Neural crest cell (in vitro differentiated cells): ENCODE results near the gene UFSP2. TPM values are rescaled to one million over a fixed set of nuclear protein-coding genes. Genes with fewer than 3 reads are reported as not detected.
A peak's percentile ranks its signal among the peaks of the same experiment; 100 is the strongest.

Experiments
- DNase-seq: peaks from one replicate; pipeline ENCODE4 v3.0.0; 2021; ENCODE audit warnings: low read depth, mixed read lengths, low spot score
- H3K27ac Mint-ChIP-seq: one replicate; pipeline ENCODE4 v1.8.0; 2021; ENCODE audit warnings: mild to moderate bottlenecking, mixed read lengths; ENCODE audit not compliant: unreplicated experiment
- H3K27me3 Mint-ChIP-seq: 2 replicates; pipeline ENCODE4 v1.8.0; 2021; ENCODE audit warnings: low read depth, mild to moderate bottlenecking, mixed read lengths
- H3K36me3 Mint-ChIP-seq: 2 replicates; pipeline ENCODE4 v1.8.0; 2021; ENCODE audit warnings: low read depth, mild to moderate bottlenecking, mixed read lengths
- H3K4me1 Mint-ChIP-seq: 2 replicates; pipeline ENCODE4 v1.8.0; 2021; ENCODE audit warnings: mixed read lengths
- H3K4me3 Mint-ChIP-seq: one replicate; pipeline ENCODE4 v1.8.0; 2021; ENCODE audit warnings: mild to moderate bottlenecking, mixed read lengths
- H3K9me3 Mint-ChIP-seq: 2 replicates; pipeline ENCODE4 v1.8.0; 2021; ENCODE audit warnings: mixed read lengths
- CTCF ChIP-seq: fragments of 200-600 bp; sonication (generic); conservative IDR thresholded peaks from 2 replicates; pipeline ENCODE4 v1.5.0; 2021; ENCODE audit warnings: antibody characterized with exemption, mild to moderate bottlenecking
- total RNA-seq: library from RNA; stranded (reverse); gene quantifications from 2 replicates; pipeline ENCODE4 v1.2.1, GENCODE V29; 2021

Gene UFSP2
- total RNA-seq, 1 donor from 2014 or later: 28.6 TPM

- Mint-ChIP-seq H3K4me3 (no peak overlapping the region), H3K9me3 (no peaks in the 10 kb centered on the region), H3K27me3 (no peaks in the 10 kb centered on the region), H3K4me1 (no peaks in the 10 kb centered on the region), H3K27ac (no peak overlapping the region), H3K36me3 (peaks cover 8% of the 10 kb centered on the region)
- no peak for TF ChIP-seq CTCF
- DNase-seq: no peak
Measured at GRCh38 chr4:185358514-185358913, 67.2 kb downstream of the UFSP2 start.

- Mint-ChIP-seq H3K4me3 (no peak overlapping the region), H3K9me3 (no peaks in the 10 kb centered on the region), H3K36me3 (peaks cover 8% of the 10 kb centered on the region), H3K27me3 (no peaks in the 10 kb centered on the region), H3K27ac (no peak overlapping the region), H3K4me1 (no peaks in the 10 kb centered on the region)
- no peak for TF ChIP-seq CTCF
- no peak for DNase-seq
Measured at GRCh38 chr4:185357733-185358440, 67.9 kb downstream of the UFSP2 start.

DNA sequence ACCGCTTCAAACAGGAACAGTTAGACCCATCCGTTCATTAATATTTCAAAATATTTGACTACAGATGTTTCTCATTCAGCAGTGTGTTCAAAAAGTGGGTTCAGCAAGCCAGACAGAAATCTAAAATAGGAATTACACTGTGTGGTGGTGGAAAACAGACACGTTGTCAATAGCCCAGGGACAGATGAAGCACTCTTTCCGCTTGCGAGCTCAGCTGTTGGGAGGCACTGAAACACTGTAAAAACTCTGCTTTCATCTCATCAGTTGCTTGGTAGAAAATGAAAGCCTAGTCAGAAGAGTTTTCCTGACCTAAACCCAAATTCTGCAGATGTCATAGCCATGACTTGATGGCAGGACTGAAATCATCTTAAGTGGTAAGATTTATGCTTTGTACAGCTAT is 68.6 kb downstream of the UFSP2 start:
- no peak for DNase-seq
- Mint-ChIP-seq H3K4me3 (no peak overlapping the region), H3K27ac (peak overlapping the region; percentile 21), H3K9me3 (no peaks in the 10 kb centered on the region), H3K36me3 (peaks cover 8% of the 10 kb centered on the region), H3K4me1 (no peaks in the 10 kb centered on the region), H3K27me3 (no peaks in the 10 kb centered on the region)
- no peak for TF ChIP-seq CTCF

DNA sequence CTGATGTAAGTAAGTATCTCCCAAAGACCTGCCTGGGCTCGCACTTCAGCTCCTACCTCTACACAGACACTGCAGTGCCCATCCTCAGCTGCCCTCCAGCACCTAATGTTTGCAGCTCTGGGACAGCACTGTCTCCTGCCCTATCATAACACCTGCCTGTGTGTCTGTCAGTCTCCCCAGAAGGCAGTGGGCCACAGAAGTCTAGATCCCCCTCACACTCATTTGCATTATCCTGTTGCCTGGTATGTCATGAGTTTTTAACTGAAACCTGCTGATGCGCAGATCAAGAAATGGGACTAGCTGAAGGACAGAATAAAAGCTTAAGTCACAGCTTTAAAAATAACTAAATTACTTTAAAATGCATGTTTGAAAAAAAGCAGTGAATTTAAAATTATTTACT is 73.0 kb downstream of the UFSP2 start:
- TF ChIP-seq CTCF: no peak
- peaks cover 26% of the 10 kb centered on the region for H3K36me3 Mint-ChIP-seq
- H3K4me3 Mint-ChIP-seq: no peak overlapping the region
- peak overlapping the region; percentile 9 for H3K27ac Mint-ChIP-seq
- no peaks in the 10 kb centered on the region for H3K27me3 Mint-ChIP-seq
- H3K4me1 Mint-ChIP-seq: no peaks in the 10 kb centered on the region
- H3K9me3 Mint-ChIP-seq: no peaks in the 10 kb centered on the region
- DNase-seq: no peak

DNA sequence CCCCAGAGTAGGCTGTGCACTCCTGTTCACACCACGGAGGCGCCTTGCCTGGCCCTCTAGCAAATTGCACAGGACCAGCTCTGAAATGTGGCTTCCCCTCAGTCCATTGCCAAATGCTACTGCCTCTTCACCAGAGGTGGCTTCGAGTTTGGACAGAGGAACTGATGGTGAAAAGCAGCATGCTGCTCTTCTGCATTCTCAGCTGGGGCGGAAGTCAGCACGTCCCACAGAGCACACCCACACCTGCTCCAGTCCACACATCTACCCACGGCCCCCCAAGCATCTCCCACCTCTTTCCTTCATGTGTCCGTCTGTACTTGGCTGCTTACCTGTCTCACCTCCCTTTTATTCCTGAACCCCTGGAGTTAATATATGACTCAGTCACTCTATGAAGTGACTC is 73.6 kb downstream of the UFSP2 start:
- Mint-ChIP-seq H3K27me3 (no peaks in the 10 kb centered on the region), H3K9me3 (no peaks in the 10 kb centered on the region), H3K36me3 (peaks cover 26% of the 10 kb centered on the region), H3K27ac (no peak overlapping the region), H3K4me3 (no peak overlapping the region), H3K4me1 (no peaks in the 10 kb centered on the region)
- DNase-seq: no peak
- TF ChIP-seq CTCF: no peak
